KOPT-K1 (cell line): ENCODE measurements around the gene TM4SF1.

ENCODE experiments used
- H3K27ac ChIP-seq: fragments of 200-600 bp; sonication (generic); 2 replicates; pipeline ENCODE4 v1.5.1; 2016; ENCODE audit warnings: antibody characterized with exemption, mild to moderate bottlenecking, low read depth, low read length; ENCODE audit not compliant: poor library complexity, severe bottlenecking
- H3K36me3 ChIP-seq: fragments of 200-600 bp; sonication (generic); 2 replicates; pipeline ENCODE4 v1.5.1; 2017; ENCODE audit warnings: antibody characterized with exemption, mild to moderate bottlenecking, low read length, moderate library complexity; ENCODE audit not compliant: insufficient read depth
- H3K9me3 ChIP-seq: fragments of 200-600 bp; sonication (generic); 2 replicates; pipeline ENCODE4 v1.5.1; 2017; ENCODE audit warnings: antibody characterized with exemption, low read length, mild to moderate bottlenecking; ENCODE audit not compliant: insufficient read depth, poor library complexity, severe bottlenecking

The TM4SF1 gene

GRCh38 chr3:149377408-149378364 is at the start of gene TM4SF1:
Gene TM4SF1 (minus strand): TSS chr3:149377649. CDS start chr3:149377547, 102 bp downstream.
- H3K36me3 ChIP-seq: no peaks in the 10 kb centered on the region
- no peak within 1 kb of the TSS for H3K27ac ChIP-seq
- H3K9me3 ChIP-seq: no peaks in the 10 kb centered on the region

GRCh38 chr3:149426325-149426724 is 48.9 kb upstream of the TM4SF1 start:
- H3K36me3 ChIP-seq: no peaks in the 10 kb centered on the region
- H3K27ac ChIP-seq: no peak overlapping the region
- H3K9me3 ChIP-seq: no peaks in the 10 kb centered on the region

GRCh38 chr3:149424918-149425317 is 47.5 kb upstream of the TM4SF1 start:
- Histone ChIP-seq H3K9me3 (no peaks in the 10 kb centered on the region), H3K36me3 (no peaks in the 10 kb centered on the region), H3K27ac (no peak overlapping the region)

GRCh38 chr3:149421764-149422163 is 44.3 kb upstream of the TM4SF1 start:
- no peaks in the 10 kb centered on the region for H3K36me3 ChIP-seq
- no peak overlapping the region for H3K27ac ChIP-seq
- H3K9me3 ChIP-seq: no peaks in the 10 kb centered on the region

- Histone ChIP-seq H3K27ac (no peak overlapping the region), H3K9me3 (no peaks in the 10 kb centered on the region), H3K36me3 (no peaks in the 10 kb centered on the region)
Observed at GRCh38 chr3:149419816-149420215, 42.4 kb upstream of the TM4SF1 start.

- Histone ChIP-seq H3K9me3 (no peaks in the 10 kb centered on the region), H3K27ac (no peak overlapping the region), H3K36me3 (no peaks in the 10 kb centered on the region)
Observed at GRCh38 chr3:149417727-149418126, 40.3 kb upstream of the TM4SF1 start.

GRCh38 chr3:149417174-149417573 is 39.7 kb upstream of the TM4SF1 start:
- Histone ChIP-seq H3K27ac (no peak overlapping the region), H3K36me3 (no peaks in the 10 kb centered on the region), H3K9me3 (no peaks in the 10 kb centered on the region)

GRCh38 chr3:149415484-149415883 is 38.0 kb upstream of the TM4SF1 start:
- Histone ChIP-seq H3K9me3 (no peaks in the 10 kb centered on the region), H3K27ac (no peak overlapping the region), H3K36me3 (no peaks in the 10 kb centered on the region)

- Histone ChIP-seq H3K9me3 (no peaks in the 10 kb centered on the region), H3K36me3 (no peaks in the 10 kb centered on the region), H3K27ac (no peak overlapping the region)
Observed at GRCh38 chr3:149414557-149415231, 37.2 kb upstream of the TM4SF1 start.

GRCh38 chr3:149411583-149411982 is 34.1 kb upstream of the TM4SF1 start:
- Histone ChIP-seq H3K36me3 (no peaks in the 10 kb centered on the region), H3K9me3 (no peaks in the 10 kb centered on the region), H3K27ac (no peak overlapping the region)

GRCh38 chr3:149409351-149409750 is 31.9 kb upstream of the TM4SF1 start:
- Histone ChIP-seq H3K27ac (no peak overlapping the region), H3K9me3 (no peaks in the 10 kb centered on the region), H3K36me3 (no peaks in the 10 kb centered on the region)

- Histone ChIP-seq H3K27ac (no peak overlapping the region), H3K36me3 (no peaks in the 10 kb centered on the region), H3K9me3 (no peaks in the 10 kb centered on the region)
Observed at GRCh38 chr3:149407898-149408297, 30.4 kb upstream of the TM4SF1 start.

GRCh38 chr3:149406244-149406752 is 28.8 kb upstream of the TM4SF1 start:
- H3K27ac ChIP-seq: no peak overlapping the region
- H3K9me3 ChIP-seq: no peaks in the 10 kb centered on the region
- no peaks in the 10 kb centered on the region for H3K36me3 ChIP-seq

- Histone ChIP-seq H3K36me3 (no peaks in the 10 kb centered on the region), H3K9me3 (no peaks in the 10 kb centered on the region), H3K27ac (no peak overlapping the region)
Observed at GRCh38 chr3:149403443-149403842, 26.0 kb upstream of the TM4SF1 start.

- Histone ChIP-seq H3K9me3 (no peaks in the 10 kb centered on the region), H3K27ac (no peak overlapping the region), H3K36me3 (no peaks in the 10 kb centered on the region)
Observed at GRCh38 chr3:149402481-149402880, 25.0 kb upstream of the TM4SF1 start.
